IPS-NIHi7 (cell line): ENCODE results near the gene XCL2.
"Not testable (repeated sequence)": the region's sequence is repeated elsewhere in the genome, so short reads cannot be mapped to it uniquely, and the experiment has no call there.

Source experiments
- DNase-seq: peaks from one replicate; pipeline ENCODE4 v3.0.0; 2012; ENCODE audit warnings: mixed read lengths; ENCODE audit errors: extremely low spot score

XCL2 gene, protein sequence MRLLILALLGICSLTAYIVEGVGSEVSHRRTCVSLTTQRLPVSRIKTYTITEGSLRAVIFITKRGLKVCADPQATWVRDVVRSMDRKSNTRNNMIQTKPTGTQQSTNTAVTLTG

DNA sequence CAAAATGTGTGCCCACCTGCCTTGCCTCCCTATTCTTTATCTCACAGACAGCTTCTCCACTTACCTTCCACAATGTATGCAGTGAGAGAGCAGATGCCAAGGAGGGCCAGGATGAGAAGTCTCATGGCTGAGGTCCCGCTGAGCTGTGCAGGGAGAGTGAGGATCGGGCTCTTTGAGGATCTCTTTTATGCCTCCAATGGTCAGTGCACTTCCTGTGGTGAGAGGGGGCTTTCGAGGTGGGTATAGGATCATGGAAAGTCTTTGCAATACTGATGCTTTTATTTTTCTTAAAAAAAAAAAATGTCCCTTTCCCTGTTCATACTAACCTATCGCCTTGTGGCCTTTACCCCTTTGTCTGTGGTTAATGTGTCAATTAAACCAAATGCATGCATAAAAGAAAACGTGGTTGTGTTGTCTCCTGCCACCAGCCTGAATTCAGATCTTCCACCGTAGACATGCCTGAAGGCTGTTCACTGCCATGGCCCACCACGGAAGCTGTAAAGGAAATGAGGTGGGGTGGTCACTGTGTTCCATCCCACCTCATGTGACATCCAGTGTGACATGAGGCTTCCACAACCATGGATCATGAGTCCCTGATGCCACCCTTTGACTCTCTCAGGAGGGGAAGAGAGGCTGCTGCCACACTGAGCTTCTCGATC, at the start of gene XCL2:
XCL2 (minus strand) TSS at position 158 of the 659 bp plus-strand sequence; CDS start at position 125, 33 bp downstream.
- not testable (repeated sequence) for DNase-seq

DNA sequence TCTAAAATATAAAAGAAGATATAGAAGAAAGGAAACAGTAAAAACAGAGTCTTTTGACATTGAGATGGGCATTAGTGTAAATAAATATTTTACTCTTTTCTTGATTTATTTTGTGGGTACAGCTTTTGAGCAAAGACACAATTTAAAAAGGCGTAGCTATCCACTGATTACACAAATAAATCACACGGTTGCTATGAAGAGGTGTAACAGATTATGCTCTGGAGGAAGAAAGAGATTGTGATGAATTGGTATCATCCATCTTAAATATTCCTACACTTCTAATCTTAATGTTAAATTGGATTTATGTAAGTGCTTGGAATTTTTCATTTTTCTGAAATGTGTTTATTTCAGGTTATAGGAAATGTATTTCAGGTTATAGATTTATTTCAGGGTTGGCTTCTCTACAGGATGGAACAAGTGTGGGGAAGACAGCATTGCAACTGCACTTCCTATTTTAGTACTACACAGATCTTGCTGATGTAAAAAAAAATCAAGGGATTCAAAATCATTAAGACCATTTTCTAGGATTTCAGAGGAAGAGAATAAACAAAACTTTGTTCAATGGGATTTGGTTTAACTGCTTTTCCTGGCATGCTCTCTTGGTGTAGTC, 47.9 kb upstream of the XCL2 start:
- DNase-seq: no peak

DNA sequence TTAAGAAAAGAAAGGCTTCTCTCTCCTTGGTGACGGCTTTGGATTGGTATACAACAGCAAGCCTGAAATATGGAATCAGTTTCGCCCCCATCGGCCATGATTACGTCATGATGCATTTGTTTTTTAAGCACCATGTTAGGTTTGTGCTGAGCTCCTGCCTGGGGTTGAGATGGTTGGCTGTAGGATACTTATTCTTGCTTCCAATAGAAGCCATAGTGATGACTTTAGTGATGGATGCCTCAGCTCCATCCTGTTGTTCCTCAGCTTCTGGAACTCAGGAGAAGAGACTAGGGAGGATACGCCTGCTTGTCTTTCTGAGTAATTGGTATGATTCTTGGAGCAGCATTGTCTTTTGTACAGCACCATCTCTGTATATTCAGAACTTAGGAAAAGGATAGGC, 47.3 kb upstream of the XCL2 start:
- DNase-seq: no peak

DNA sequence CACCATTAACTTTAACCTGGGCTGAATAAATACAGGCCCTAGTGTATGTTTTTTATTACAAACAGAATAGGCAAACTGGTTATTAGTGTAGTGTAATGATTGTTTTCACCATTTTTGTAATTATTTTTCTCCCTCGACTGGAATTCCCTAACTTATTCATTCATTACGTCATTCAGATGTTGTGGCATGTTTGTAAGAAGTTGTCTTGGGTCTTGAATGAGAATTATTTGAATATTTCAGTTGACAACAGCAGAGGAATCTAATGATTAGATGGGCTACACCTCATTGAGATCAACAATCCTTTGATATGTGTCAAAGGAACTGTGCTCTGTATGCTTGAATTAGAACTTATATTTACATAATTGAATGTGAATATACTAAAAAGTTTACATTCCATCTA, 45.4 kb upstream of the XCL2 start:
- no peak for DNase-seq

DNA sequence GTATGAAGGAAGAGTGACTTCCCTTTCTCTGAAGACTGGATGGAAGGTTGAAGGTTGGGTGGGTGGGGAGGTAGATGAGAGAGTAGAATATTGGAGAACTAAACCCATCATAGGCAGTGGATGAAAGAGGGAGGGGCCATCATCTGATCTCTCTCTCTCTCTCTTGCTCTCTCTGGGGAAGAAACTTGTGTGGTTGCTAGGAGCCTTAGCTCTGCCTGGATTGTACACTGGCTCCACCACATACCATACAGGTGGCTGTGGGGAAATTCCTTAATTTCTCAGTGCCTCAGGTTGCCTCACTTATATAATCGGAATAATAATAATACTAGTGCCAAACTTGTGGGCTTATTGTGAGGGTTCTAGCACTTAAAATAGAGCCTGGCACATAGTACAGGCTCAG, 42.1 kb upstream of the XCL2 start:
- no peak for DNase-seq

DNA sequence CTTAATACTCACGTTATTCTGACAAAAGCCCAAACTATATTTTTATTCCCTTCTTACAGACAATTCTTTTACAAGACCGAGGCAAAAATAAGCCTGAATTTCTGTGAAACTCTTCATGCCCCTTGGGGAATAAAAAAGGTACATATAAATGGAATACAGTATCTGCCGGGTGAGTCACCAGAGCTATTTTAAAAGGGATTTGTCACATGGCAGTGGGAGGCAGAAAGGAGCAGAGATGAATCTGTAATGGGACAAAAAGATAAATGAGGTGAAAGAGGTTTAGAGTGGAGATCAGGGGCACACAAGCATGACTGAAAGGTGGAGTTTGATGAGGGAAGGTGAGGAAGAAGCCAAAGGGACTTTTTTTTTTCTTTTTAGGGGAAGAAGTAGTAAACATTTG, 41.4 kb upstream of the XCL2 start:
- DNase-seq: no peak

DNA sequence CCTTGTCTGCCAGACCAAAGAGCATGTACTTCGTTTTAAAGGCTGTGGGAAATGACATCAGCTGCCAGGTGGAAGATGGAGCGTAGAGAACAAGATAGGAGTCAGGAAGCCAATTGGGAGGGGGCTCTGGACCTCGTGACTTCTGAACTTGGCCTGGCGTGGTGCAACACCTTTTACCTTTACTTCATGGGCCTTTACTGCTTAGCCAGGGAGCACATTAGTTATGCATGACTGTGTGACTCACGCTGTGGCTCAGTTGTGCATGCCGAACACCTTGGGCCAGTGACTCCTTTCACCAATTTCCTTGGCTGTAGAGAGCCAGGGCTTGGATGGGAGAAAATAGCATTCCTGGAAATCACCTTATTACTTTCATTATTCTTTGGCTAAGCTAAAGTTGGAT, 39.8 kb upstream of the XCL2 start:
- no peak for DNase-seq

DNA sequence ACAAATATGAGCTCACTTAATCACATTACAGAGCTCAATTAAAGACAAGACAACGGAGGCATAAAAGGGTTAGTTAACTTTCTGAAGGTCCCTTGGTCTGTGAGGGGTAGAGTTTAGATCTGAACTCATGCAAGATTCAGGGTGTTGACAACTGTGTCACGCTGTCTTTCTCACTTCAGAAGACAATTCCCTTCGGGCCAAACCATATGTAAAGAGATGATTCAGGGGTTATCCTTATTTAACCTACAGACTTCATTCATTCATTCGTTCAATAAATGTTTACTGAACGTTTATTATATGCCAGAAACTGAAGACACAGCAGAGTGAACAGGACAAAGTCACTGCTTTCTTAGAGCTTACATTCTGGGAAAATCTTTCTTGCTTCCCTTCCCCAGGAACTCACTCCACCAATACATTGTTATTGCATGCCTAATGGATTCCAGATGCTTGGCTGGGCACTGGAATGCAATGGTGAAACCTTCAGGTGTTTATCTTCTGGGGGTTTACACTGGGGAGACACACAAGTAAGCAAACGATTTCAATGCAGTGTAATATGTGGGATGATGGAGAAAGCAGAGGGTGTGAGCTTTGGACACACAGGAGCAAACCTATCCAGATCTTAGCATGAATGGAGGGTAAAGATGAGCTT, 39.0 kb upstream of the XCL2 start:
- no peak for DNase-seq

DNA sequence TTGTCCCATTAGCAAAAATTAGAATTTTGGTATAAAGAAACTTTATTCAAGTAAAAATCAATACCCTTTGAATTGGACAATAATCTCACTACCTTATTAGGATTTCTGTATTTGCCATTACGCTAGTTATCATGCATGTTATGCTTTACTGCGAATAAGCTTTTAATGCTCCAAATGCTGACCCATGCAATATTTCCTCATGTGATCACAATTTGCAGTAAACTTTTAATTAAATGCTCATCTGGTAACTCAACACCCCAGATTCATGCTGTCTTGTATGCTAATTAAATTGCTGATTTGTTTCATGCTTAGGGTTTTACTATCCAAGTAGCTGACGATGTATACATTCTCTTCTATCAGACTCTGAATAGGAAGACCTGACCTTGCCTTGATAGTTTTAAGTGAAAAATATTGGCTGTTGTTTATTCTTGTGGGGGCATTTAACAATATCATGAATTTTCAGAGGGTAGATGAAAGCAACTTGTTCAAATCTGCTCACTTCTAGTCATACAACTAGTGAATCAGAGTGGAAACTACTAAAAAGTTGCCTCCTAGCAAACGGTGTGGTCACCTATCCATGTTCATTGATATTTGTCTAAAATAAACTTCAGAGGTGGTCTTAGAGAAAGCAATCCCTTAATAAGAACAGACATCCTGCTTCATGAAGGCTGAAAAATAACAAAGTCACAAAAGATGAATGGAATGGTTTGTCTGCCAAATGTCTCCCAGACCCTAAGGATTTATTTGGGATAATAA, 38.2 kb upstream of the XCL2 start:
- DNase-seq: no peak

DNA sequence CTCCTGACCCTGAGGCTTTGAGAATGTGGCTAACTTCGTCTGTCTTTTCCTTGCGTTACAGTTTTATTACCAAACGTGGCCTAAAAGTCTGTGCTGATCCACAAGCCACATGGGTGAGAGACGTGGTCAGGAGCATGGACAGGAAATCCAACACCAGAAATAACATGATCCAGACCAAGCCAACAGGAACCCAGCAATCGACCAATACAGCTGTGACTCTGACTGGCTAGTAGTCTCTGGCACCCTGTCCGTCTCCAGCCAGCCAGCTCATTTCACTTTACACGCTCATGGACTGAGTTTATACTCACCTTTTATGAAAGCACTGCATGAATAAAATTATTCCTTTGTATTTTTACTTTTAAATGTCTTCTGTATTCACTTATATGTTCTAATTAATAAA, 37.2 kb upstream of the XCL2 start:
- DNase-seq: not testable (repeated sequence)

DNA sequence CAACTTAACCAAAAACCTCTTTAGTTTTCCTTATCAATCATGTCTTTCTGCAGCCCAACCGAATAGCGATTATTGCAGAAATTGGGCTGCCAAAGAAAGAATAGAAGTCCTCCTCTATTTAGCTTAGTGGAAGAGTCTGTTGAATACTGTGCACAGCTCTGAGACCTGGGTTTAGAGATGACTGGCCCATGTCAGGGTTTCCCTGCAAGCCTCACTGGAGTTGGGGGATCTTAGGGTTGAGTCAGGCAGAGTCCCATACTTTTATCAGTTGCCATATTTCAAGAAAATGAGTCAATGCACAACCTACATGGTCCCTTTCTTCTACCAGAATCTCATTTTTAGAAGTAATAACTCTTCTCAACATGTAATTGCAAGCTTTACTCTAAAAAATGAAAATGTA, 36.5 kb upstream of the XCL2 start:
- not testable (repeated sequence) for DNase-seq

DNA sequence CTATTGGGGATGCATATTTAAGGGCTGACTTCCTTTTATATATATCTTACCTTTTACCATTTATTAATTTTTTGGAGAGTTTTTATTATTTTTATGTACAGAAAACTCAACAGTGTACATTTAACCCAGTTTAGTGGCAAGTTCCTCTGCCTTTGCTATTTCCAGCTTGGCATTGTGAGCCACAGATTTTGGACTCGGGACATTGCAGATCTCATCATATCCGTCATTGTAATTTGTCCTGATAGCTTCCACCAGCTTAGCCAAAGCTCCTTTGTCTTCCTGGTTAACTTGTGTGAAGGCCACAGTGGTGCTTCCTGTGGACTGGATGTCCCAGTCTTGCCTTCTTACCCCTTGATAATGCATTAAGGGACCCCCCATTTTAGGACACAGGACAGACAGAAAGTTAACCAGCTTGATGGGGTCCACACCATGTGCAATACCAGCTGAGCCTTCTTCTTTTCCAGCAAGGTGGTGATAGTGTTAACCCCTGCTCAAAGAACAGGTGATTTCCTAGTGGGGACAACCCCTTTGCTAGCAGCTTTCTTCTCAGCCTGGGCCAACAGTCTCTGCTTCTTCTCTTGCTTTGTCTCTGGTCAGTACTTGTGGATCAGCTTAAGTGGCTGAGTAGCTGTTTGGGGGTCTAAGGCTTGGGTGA, 34.9 kb upstream of the XCL2 start:
- not testable (repeated sequence) for DNase-seq

DNA sequence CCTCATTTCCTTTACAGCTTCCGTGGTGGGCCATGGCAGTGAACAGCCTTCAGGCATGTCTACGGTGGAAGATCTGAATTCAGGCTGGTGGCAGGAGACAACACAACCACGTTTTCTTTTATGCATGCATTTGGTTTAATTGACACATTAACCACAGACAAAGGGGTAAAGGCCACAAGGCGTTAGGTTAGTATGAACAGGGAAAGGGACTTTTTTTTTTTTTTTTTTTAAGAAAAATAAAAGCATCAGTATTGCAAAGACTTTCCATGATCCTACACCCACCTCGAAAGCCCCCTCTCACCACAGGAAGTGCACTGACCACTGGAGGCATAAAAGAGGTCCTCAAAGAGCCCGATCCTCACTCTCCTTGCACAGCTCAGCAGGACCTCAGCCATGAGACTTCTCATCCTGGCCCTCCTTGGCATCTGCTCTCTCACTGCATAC, 32.5 kb upstream of the XCL2 start, which contains the start of gene XCL1:
XCL1 (plus strand) TSS at position 361 of the 444 bp plus-strand sequence; CDS start at position 394, 33 bp downstream.
- DNase-seq: not testable (repeated sequence)

DNA sequence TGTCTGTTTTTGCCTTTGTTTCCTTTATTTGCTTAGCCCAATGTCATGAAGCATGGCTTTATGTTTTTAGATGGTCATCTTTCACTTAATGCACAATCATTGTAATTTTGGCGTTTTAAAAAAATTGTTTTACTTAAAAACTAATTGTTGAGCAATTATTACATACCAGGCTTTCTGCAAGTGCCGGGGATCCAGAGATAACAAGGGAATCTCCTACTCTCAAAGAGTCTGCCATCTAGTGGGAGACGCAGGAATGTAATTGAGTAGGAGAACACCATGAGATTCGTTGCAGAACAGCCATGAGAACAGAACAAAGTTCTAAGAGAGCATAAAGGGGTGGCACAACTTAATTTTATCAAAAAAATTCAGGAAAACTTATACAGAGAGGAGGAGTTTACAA, 30.4 kb upstream of the XCL2 start:
- DNase-seq: not testable (repeated sequence)

DNA sequence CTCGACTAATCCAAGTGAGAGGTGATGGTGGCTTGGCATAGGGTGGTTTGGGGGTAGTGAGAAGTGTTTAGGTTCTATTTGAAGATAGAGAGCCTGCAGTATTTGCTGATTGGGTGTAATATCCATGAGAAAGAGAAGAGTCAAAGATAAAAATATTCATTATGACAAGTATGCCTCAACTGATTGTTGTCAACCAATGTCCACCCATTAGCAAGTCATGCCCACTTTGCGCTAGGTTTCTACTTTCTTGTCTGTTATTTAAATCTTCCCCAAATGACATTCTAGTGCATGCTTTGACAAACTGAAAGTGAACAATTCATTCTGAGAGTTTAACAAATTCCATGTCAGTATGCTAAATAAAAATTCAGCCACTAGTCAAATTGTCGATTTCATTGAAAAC, 28.8 kb upstream of the XCL2 start:
- DNase-seq: no peak

DNA sequence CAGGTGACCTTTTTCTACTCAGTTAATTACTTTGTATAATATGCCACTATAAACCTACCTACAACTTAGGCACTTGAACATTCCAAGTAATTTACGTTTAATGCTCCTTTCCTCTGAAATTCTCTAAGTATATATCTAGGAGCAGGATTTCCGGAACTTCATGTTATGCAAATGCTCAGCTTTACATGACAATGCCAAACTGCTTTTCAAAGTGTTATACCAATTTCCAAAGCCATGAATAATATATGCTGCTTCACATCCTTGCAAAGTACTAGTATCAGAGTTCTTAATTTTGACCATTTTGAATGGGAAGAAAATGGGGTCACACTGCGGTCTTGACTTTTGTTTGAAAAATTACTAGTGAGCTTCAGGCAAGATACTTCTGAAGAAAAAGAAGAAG, 26.9 kb upstream of the XCL2 start:
- DNase-seq: no peak

DNA sequence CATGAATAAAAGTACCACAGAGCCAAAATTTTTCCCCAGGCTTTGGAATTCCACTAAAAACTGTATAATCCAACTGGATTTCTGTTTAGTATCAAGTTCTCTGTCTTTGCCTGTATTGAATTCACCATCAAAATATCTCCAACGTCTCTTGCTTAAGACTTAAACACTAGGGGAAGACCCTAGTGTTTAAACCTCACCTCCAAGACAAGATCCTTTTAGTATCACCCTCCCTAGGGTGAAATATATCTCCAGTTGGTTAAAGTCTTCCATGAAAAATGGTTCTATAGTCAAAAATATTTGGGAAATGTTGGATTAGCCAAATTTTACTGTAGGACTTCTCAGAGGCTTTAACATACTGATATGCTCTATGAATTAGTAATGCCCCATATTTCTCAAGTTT, 24.5 kb upstream of the XCL2 start:
- DNase-seq: no peak

DNA sequence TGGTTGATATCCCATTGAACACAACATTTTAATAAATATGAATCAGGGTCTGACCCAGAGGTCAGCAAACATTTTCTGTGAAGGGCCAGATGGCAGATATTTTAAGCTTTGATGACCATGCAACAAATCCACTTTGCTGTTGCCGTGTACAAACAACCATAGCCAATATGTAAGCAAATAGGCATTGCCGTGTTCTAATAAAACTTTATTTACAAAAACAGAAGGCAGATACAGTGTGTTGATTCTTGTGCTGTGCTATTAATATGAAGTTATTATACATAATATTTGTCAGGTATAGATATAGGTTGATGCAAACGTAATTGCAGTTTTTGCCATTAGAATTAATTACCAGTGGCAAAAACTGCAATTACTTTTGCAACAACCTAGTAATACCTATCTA, 23.8 kb upstream of the XCL2 start:
- DNase-seq: no peak

DNA sequence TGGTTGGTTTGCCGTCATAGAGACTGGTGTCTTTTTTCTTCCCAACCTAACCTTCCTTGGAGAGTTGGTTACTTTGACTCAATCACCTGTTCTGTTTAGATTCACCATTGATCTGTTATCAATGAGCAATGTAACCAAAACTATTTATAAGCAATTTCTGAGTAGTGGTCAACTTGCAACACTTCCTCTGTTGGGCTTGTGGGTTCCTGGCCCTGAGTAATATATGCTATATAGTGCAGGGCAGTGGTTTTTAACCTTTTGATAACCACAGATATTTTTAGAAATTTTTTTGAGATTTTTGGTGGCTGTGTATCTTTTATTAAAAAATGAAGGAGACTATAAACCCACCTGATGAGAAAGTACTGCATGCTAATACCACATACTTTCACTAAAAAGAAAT, 23.2 kb upstream of the XCL2 start:
- DNase-seq: no peak

DNA sequence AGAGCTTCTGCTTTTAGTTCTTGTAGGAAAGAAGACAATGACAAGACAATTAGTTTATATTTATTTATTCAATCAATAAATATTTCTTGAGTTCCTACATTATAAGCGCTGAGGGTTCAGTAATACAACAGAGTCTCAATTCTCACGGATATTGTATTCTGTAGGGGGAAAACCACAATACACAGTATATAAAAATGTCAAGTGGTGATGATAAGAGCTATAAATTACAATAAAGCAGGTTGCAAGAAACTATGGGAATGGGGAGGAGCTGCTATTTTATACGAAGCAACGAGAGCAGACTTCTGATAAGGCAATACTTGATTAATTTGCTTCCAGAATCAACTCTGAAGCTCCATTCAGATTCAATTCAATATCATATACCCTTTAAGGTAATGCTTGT, 22.0 kb upstream of the XCL2 start:
- no peak for DNase-seq

DNA sequence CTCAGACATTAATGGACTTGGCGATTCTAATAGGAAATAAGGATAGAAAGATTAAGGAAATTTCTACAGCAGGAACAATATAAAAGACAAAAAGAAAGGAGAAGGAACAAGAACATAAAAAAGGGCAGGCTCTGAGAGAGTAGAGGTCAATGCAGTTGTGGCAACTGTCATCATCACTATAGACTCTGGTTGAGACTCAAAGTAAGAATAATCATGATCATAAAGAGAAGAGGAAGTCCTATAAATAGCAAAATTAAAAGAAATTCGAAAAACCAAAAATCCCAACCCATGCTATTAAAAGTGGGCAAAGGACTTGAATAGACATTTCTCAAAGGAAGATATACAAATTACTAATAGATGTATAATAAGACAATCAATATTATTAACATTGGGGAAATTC, 18.2 kb upstream of the XCL2 start:
- DNase-seq: no peak

DNA sequence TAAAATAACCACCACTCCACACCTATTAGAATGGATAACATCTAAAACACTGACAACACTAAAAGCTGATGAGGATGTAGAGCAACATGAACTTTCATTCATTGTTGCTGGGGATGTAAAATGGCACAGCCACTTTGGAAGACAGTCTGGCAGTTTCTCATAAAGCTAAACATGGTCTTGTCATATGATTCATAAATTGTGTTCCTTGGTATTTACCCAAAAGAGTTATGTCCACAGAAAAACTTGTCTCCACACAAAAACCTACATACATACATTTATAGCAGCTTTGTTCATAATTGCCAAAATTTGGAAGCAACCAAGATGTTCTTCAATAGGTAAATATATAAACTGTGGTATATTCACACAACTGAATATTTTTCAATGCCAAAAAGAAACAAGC, 16.6 kb upstream of the XCL2 start:
- no peak for DNase-seq
